HL-60 (cell line): ENCODE results near the gene SEC14L2.

ENCODE experiments used
- DNase-seq, 2 experiments: peaks; one replicate each; pipeline ENCODE4 v3.0.0-alpha.2; 2010 to 2020; ENCODE audit warnings: low read depth in 1 of 2, low spot score in 1 of 2
- H3K27ac ChIP-seq: fragments of 250-450 bp; sonication (Bioruptor Pico); replicated peaks from 2 replicates; pipeline ENCODE4 v1.5.1; 2020; ENCODE audit warnings: mild to moderate bottlenecking, moderate library complexity
- H3K27me3 ChIP-seq: fragments of 250-450 bp; sonication (Bioruptor Pico); 2 replicates; pipeline ENCODE4 v1.5.1; 2021; ENCODE audit warnings: mild to moderate bottlenecking, moderate library complexity; ENCODE audit not compliant: insufficient read depth, poor library complexity, severe bottlenecking
- H3K4me3 ChIP-seq: replicated peaks from 2 replicates; pipeline ENCODE4 v1.5.1; 2011; ENCODE audit warnings: mild to moderate bottlenecking, control low read depth, low read length; ENCODE audit not compliant: insufficient read depth
- GABPA ChIP-seq: IDR thresholded peaks from 2 replicates; pipeline ENCODE4 v1.6.1; 2012; ENCODE audit warnings: low read depth
- POLR2AphosphoS5 ChIP-seq: IDR thresholded peaks from 2 replicates; pipeline ENCODE4 v1.6.1; 2012; ENCODE audit warnings: low read depth
- SPI1 ChIP-seq: IDR thresholded peaks from 2 replicates; pipeline ENCODE4 v1.6.1; 2012; ENCODE audit warnings: low read depth, mild to moderate bottlenecking, borderline replicate concordance
- TF ChIP-seq, protein P1 (sequence below): IDR thresholded peaks from one replicate; pipeline ENCODE4 v1.5.1; 2011; ENCODE audit warnings: low read length, control low read depth, inconsistent platforms; ENCODE audit not compliant: insufficient read depth
- TF ChIP-seq, protein P2 (sequence below): IDR thresholded peaks from 2 replicates; pipeline ENCODE4 v1.6.1; 2012; ENCODE audit warnings: low read depth; ENCODE audit not compliant: insufficient replicate concordance

The SEC14L2 gene

DNA sequence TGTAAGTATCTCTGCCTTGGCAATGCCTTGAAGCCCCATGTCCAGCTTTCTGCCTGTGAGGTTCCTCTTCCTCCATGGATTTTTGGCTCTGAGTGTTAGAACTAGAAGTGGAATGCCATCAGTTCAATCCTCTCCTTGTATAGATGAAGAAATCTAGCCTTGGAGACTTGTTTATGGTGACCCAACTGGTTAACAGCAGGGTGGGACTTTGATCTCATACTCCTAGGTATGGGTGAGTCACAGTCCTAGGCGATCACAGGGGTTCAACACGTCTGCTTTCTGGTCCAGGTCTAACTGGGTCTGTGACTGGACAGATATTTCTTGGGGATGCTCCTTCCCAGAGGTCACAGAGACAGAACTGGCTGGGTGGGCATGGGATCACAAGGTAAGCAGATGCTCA, 19.6 kb downstream of the SEC14L2 start:
- TF ChIP-seq SPI1 (no peak), POLR2AphosphoS5 (no peak)
- TF ChIP-seq, protein P1, sequence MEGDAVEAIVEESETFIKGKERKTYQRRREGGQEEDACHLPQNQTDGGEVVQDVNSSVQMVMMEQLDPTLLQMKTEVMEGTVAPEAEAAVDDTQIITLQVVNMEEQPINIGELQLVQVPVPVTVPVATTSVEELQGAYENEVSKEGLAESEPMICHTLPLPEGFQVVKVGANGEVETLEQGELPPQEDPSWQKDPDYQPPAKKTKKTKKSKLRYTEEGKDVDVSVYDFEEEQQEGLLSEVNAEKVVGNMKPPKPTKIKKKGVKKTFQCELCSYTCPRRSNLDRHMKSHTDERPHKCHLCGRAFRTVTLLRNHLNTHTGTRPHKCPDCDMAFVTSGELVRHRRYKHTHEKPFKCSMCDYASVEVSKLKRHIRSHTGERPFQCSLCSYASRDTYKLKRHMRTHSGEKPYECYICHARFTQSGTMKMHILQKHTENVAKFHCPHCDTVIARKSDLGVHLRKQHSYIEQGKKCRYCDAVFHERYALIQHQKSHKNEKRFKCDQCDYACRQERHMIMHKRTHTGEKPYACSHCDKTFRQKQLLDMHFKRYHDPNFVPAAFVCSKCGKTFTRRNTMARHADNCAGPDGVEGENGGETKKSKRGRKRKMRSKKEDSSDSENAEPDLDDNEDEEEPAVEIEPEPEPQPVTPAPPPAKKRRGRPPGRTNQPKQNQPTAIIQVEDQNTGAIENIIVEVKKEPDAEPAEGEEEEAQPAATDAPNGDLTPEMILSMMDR: no peak
- TF ChIP-seq, protein P2, sequence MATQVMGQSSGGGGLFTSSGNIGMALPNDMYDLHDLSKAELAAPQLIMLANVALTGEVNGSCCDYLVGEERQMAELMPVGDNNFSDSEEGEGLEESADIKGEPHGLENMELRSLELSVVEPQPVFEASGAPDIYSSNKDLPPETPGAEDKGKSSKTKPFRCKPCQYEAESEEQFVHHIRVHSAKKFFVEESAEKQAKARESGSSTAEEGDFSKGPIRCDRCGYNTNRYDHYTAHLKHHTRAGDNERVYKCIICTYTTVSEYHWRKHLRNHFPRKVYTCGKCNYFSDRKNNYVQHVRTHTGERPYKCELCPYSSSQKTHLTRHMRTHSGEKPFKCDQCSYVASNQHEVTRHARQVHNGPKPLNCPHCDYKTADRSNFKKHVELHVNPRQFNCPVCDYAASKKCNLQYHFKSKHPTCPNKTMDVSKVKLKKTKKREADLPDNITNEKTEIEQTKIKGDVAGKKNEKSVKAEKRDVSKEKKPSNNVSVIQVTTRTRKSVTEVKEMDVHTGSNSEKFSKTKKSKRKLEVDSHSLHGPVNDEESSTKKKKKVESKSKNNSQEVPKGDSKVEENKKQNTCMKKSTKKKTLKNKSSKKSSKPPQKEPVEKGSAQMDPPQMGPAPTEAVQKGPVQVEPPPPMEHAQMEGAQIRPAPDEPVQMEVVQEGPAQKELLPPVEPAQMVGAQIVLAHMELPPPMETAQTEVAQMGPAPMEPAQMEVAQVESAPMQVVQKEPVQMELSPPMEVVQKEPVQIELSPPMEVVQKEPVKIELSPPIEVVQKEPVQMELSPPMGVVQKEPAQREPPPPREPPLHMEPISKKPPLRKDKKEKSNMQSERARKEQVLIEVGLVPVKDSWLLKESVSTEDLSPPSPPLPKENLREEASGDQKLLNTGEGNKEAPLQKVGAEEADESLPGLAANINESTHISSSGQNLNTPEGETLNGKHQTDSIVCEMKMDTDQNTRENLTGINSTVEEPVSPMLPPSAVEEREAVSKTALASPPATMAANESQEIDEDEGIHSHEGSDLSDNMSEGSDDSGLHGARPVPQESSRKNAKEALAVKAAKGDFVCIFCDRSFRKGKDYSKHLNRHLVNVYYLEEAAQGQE: no peak
- DNase-seq: no peak
- H3K27ac ChIP-seq: no peak overlapping the region
- no peaks in the 10 kb centered on the region for H3K27me3 ChIP-seq
- H3K4me3 ChIP-seq: no peak overlapping the region

DNA sequence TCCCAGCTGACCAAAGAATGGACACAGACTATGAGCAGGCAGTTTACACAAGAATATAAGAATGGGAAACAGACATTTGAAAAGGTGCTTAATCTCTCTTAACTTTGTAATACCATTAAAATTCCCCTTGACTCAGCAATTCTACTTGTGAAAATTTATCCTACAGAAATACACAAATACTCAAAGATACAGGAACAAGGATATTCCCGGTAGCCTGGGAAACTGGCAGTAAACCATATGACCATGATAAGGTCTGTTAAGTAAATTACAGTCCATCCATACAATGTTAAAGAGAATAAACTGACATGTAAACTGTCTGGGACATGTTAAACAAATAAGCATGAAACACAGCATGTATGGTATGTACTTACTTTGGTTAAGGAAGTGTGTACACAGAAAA, 20.0 kb downstream of the SEC14L2 start:
- Histone ChIP-seq H3K27ac (no peak overlapping the region), H3K4me3 (no peak overlapping the region), H3K27me3 (no peaks in the 10 kb centered on the region)
- no peak for TF ChIP-seq SPI1
- no peak for DNase-seq

DNA sequence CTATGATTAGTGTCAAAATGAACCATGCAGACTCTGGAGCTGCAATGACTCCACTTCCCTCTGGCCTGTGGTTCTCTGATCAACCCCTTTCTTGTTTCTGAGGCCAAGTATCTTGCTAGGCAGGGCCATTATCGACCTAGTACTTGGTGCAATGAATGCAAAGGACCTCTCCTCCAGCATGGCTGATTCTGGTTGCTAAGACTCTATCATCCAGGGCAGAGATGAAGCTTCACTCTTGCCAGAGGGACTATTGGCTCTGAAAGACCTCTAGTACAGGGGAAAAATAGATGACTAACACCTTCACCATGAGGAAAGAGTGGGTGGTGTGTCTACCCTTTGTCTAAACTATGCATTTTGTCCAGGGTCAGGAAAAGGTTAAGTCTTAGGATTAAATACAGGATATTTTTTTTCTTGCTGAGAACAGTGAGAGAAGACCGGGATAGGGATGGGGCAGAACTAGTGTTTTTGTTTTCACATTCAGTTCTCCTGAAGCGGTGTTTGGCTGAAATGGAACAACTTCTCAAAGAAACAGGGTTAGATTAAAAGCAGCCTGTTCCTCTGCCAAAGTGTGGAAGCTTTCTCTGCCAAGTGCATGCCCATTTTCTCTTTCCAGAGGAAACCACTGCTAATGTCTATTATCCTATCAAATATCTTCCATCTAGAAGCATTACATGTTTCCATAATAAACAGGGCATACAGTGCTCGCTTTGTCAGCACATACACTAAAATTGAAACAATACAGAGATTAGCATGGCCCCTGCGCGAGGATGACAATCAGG, 23.7 kb downstream of the SEC14L2 start:
- no peak overlapping the region for H3K4me3 ChIP-seq
- TF ChIP-seq SPI1: no peak
- no peaks in the 10 kb centered on the region for H3K27me3 ChIP-seq
- no peak overlapping the region for H3K27ac ChIP-seq
- DNase-seq: no peak

DNA sequence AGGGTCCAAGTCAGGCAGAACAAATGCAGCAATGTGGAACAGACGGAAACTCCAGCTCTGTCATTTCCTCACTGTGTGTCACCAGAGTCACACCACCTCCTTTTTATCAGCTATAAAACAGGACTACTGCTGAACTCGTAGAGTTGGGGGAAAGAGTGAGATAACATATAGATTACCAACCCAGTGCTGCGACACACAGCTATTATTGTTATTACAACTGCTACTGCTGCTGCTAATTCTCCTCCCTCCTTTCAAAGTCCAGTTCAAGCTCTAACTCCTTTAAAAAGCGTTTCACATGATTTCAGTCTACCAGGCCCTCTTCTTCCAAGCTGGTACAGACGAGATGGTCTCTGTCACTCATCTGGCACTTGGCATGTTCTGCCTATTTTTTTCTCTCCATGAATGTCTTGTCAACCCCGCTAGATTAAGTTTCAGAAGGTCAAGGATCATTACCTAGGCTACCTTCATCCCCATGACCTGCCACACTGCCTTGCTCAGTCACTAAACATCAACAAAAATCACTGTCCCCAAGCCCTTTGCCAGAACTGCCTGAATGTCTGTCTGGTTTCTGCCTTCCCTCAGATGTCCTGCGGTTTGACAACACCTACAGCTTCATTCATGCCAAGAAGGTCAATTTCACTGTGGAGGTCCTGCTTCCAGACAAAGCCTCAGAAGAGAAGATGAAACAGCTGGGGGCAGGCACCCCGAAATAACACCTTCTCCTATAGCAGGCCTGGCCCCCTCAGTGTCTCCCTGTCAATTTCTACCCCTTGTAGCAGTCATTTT, 25.1 kb downstream of the SEC14L2 start:
- DNase-seq: no peak
- no peak overlapping the region for H3K4me3 ChIP-seq
- no peaks in the 10 kb centered on the region for H3K27me3 ChIP-seq
- no peak overlapping the region for H3K27ac ChIP-seq
- TF ChIP-seq GABPA (no peak), POLR2AphosphoS5 (no peak), SPI1 (no peak)
- TF ChIP-seq, protein P2: no peak
- TF ChIP-seq, protein P1: no peak
